OCI-LY1 (cell line): Measurements from ENCODE around the gene ANKRD34A.

ENCODE experiments used
- CTCF ChIP-seq: fragments of 200-600 bp; sonication (generic), shearing (Covaris generic); IDR thresholded peaks from 2 replicates; pipeline ENCODE4 v1.5.1; 2017; ENCODE audit warnings: mild to moderate bottlenecking, antibody characterized with exemption, low read length, moderate library complexity, mixed read lengths
- EZH2 ChIP-seq: fragments of 200-600 bp; sonication (generic), shearing (Covaris generic); IDR thresholded peaks from 2 replicates; pipeline ENCODE4 v1.8.0; 2017; ENCODE audit warnings: borderline replicate concordance, mixed run types, mild to moderate bottlenecking, antibody characterized with exemption, low read length, moderate library complexity, mixed read lengths

GRCh38 chr1:145912128-145912641 lies 52.2 kb downstream of the ANKRD34A start:
- TF ChIP-seq CTCF (no peak), EZH2 (no peak)
